HepG2 (cell line): ENCODE results near the gene LLGL2. TPM values are rescaled to one million over a fixed set of nuclear protein-coding genes. Genes with fewer than 3 reads are reported as not detected.

ENCODE experiments used
- ARID3A ChIP-seq: IDR thresholded peaks from 2 replicates; pipeline ENCODE4 v1.6.1; 2012; ENCODE audit warnings: low read depth, low read length, improper control_type of control experiment
- HNF4A ChIP-seq: sonication (generic); formaldehyde crosslinking; IDR thresholded peaks from 2 replicates; pipeline ENCODE4 v1.4.0; 2020; ENCODE audit warnings: missing genetic modification reagents
- HOXD1 ChIP-seq: sonication (generic); formaldehyde crosslinking; IDR thresholded peaks from 2 replicates; pipeline ENCODE4 v1.5.0; 2020; ENCODE audit warnings: missing genetic modification reagents
- KIAA2018 ChIP-seq: sonication (generic); formaldehyde crosslinking; IDR thresholded peaks from 2 replicates; pipeline ENCODE4 v1.5.0; 2020; ENCODE audit warnings: mild to moderate bottlenecking, missing genetic modification reagents, borderline replicate concordance
- MED1 ChIP-seq: sonication (generic); formaldehyde crosslinking; IDR thresholded peaks from 2 replicates; pipeline ENCODE4 v1.4.0; 2020; ENCODE audit warnings: missing genetic modification reagents
- RBM39 ChIP-seq: fragments of 200-400 bp; formaldehyde crosslinking; IDR thresholded peaks from one replicate; pipeline ENCODE4 v1.6.1; 2018; ENCODE audit warnings: antibody characterized with exemption, mild to moderate bottlenecking, low read depth, low read length; ENCODE audit not compliant: poor library complexity, severe bottlenecking
- STAT5B ChIP-seq: sonication (generic); formaldehyde crosslinking; IDR thresholded peaks from 2 replicates; pipeline ENCODE4 v1.4.0; 2020; ENCODE audit warnings: missing genetic modification reagents
- ZBED4 ChIP-seq: sonication (generic); formaldehyde crosslinking; IDR thresholded peaks from 2 replicates; pipeline ENCODE4 v1.4.0; 2020; ENCODE audit warnings: missing genetic modification reagents, borderline replicate concordance
- ZFP90 ChIP-seq: sonication (generic); formaldehyde crosslinking; IDR thresholded peaks from 2 replicates; pipeline ENCODE4 v1.8.0; 2022; ENCODE audit warnings: missing genetic modification reagents, mild to moderate bottlenecking, inconsistent platforms, borderline replicate concordance
- ZNF160 ChIP-seq: sonication (generic); formaldehyde crosslinking; IDR thresholded peaks from 2 replicates; pipeline ENCODE4 v1.8.0; 2022; ENCODE audit warnings: mild to moderate bottlenecking, inconsistent platforms, missing genetic modification reagents
- ZNF510 ChIP-seq: sonication (generic); formaldehyde crosslinking; IDR thresholded peaks from 2 replicates; pipeline ENCODE4 v1.4.0; 2020; ENCODE audit warnings: low read depth, mild to moderate bottlenecking, missing genetic modification reagents
- ZNF512 ChIP-seq: sonication (generic); formaldehyde crosslinking; IDR thresholded peaks from 2 replicates; pipeline ENCODE4 v1.4.0; 2020; ENCODE audit warnings: mild to moderate bottlenecking, missing genetic modification reagents
- ZNF549 ChIP-seq: sonication (generic); formaldehyde crosslinking; IDR thresholded peaks from 2 replicates; pipeline ENCODE4 v1.5.0; 2020; ENCODE audit warnings: missing genetic modification reagents
- ZNF678 ChIP-seq: sonication (generic); formaldehyde crosslinking; IDR thresholded peaks from 2 replicates; pipeline ENCODE4 v1.4.0; 2020; ENCODE audit warnings: mild to moderate bottlenecking, missing genetic modification reagents
- polyA plus RNA-seq, 8 experiments: library from polyadenylated mRNA; depleted of rRNA in 3 of 8; stranded (reverse) in 7 of 8; unstranded in 1 of 8; fragments of >200 nt; fragmentation: Illumina TruSeq in 4 of 8; extraction: Trizol in 4 of 8; gene quantifications; 2 replicates each; pipeline versions ENCODE4 v1.2.1 to v1.2.3, GENCODE V29; 2011 to 2016; ENCODE audit warnings: low read depth in 4 of 8, missing spikeins in 1 of 8, mixed read lengths in 1 of 8; ENCODE audit not compliant: insufficient read depth in 1 of 8
- total RNA-seq, 5 experiments: library from RNA; depleted of rRNA; stranded (reverse); fragments of >200 nt; fragmentation: Illumina TruSeq; extraction: Trizol; gene quantifications; 2 replicates each; pipeline ENCODE4 v1.2.3, GENCODE V29; 2016; ENCODE audit warnings: low read depth in 1 of 5

Gene LLGL2
- total and polyA plus RNA-seq, 2 of the 13 experiments (the other 11 are each of a cell fraction or from before 2014, with no cell fraction given), result 83.0 to 86.7 TPM

GRCh38 chr17:75555679-75556153 lies 30.2 kb downstream of the LLGL2 start (continued):
- TF ChIP-seq ZNF512, result no peak
- TF ChIP-seq KIAA2018 (CRISPR knock-in tag), result no peak
- no peak for TF ChIP-seq RBM39
- TF ChIP-seq ZNF549 (CRISPR knock-in tag), result no peak
- peak; percentile 26; the same call in 1 of the 2 replicates for TF ChIP-seq MED1 (CRISPR knock-in tag)
- TF ChIP-seq ZNF510 (CRISPR knock-in tag), result no peak
- peak; percentile 34; the same call in 1 of the 2 replicates for TF ChIP-seq HNF4A (CRISPR knock-in tag)
- no peak for TF ChIP-seq ZNF160 (CRISPR knock-in tag)
- no peak for TF ChIP-seq ZFP90 (CRISPR knock-in tag)
- TF ChIP-seq HOXD1 (CRISPR knock-in tag), result no peak
- no peak for TF ChIP-seq ZNF678
- peak; percentile 18; the same call in 1 of the 2 replicates for TF ChIP-seq ZBED4 (CRISPR knock-in tag)
- TF ChIP-seq STAT5B (CRISPR knock-in tag), result no peak
- TF ChIP-seq ARID3A, result no peak
